Adrenal gland (tissue), 12 donors: ENCODE data around the gene RAD51B. TPM values are rescaled to one million over a fixed set of nuclear protein-coding genes. Genes with fewer than 3 reads are reported as not detected.

ENCODE experiments used
- DNase-seq, 7 donors: peaks; one replicate each; pipeline ENCODE4 v3.0.0-alpha.2; 2019 to 2020
- H3K27ac ChIP-seq, 5 donors: fragments of 200-600 bp; sonication (generic) in 4 of 5; 1 replicate in 3 of 5; 2 replicates in 2 of 5; pipeline versions ENCODE4 v1.5.1 to v1.8.0; 2016 to 2020; ENCODE audit warnings: mild to moderate bottlenecking in 1 of 5
- H3K27me3 ChIP-seq: fragments of 200-600 bp; 2 replicates; pipeline ENCODE4 v1.8.0; 2021
- H3K36me3 ChIP-seq, 2 donors: fragments of 200-600 bp; replicated peaks in 1 of 2; 1 replicate in 1 of 2; 2 replicates in 1 of 2; pipeline versions ENCODE4 v1.5.1 to v1.8.0; 2018 to 2022
- H3K4me1 ChIP-seq, 2 donors: fragments of 200-600 bp; replicated peaks in 1 of 2; 1 replicate in 1 of 2; 2 replicates in 1 of 2; pipeline versions ENCODE4 v1.5.1 to v1.8.0; 2018 to 2021
- H3K4me3 ChIP-seq, 4 donors: fragments of 200-600 bp; sonication (generic) in 3 of 4; one replicate each; pipeline ENCODE4 v1.5.1; 2016 to 2018
- H3K9me3 ChIP-seq, 3 donors: fragments of 200-600 bp; sonication (generic) in 1 of 3; replicated peaks in 1 of 3; 1 replicate in 2 of 3; 2 replicates in 1 of 3; pipeline versions ENCODE4 v1.5.1 to v1.8.0; 2016 to 2021
- POLR2A ChIP-seq, 2 donors: fragments of 450-650 bp; IDR thresholded peaks; one replicate each; pipeline ENCODE4 v1.6.1; 2017; ENCODE audit warnings: antibody characterized with exemption in 2 of 2, mild to moderate bottlenecking in 2 of 2, moderate library complexity in 1 of 2
- WGBS, 4 donors: extraction: QIAGEN DNeasy Blood & Tissue Kit in 2 of 4; methylation state at CpG; one replicate each; pipeline versions ENCODE4 v1.1.5 to v1.1.7; 2013 to 2017; 5-methylcytosine and 5-hydroxymethylcytosine counted together
- intact Hi-C, 2 donors: fragments of 100-400 bp; cut with DNase I; formaldehyde crosslinking; loops; one replicate each; pipeline versions ENCODE4 v1.14.1 to v1.15.0; 2022 to 2023
- polyA plus RNA-seq, 3 donors: library from polyadenylated mRNA; stranded (reverse); fragments of 200-250 nt in 2 of 3; fragments of 350-450 nt in 1 of 3; fragmentation: Illumina TruSeq in 1 of 3; extraction: RNeasy Lipid Tissue Mini Kit (QIAGEN cat#74804) in 1 of 3; gene quantifications; one replicate each; pipeline ENCODE4 v1.2.3, GENCODE V29; 2013 to 2014
- total RNA-seq, 9 donors: library from RNA; depleted of rRNA in 4 of 9; stranded (reverse); fragments of >200 nt in 4 of 9; fragments of 120-200 nt in 1 of 9; fragmentation: NEBNext Ultra II Directional in 1 of 9; extraction: Animal tissue kit (Norgen Biotek cat#: 25700) in 1 of 9; gene quantifications; one replicate each; pipeline versions ENCODE4 v1.1.0 to v1.2.4, GENCODE V29; 2013 to 2023
- TF ChIP-seq, protein P1 (sequence below), 6 experiments: fragments of 450-650 bp in 4 of 6; fragments of 200-600 bp in 2 of 6; sonication (generic) in 1 of 6; IDR thresholded peaks; 1 replicate in 5 of 6; 2 replicates in 1 of 6; pipeline versions ENCODE4 v1.5.1 to v1.8.0; 2016 to 2021; ENCODE audit warnings: antibody characterized with exemption in 6 of 6, mild to moderate bottlenecking in 2 of 6, moderate library complexity in 1 of 6
- donor health status: healthy with polysubstance abuse.
- donor health status: Bipolar disorder and iron deficiency.
- donor health status: DM: yes; HTN: yes; CAD: no.
- donor health status: DM: no; HTN: no; CAD: no.
- donor health status: DM: no; HTN: no; CAD: no.
- donor health status: DM: yes; HTN: yes; CAD: no.

Gene RAD51B
- total and polyA plus RNA-seq, 12 donors, result 2.3 to 24.6 (median 12.4) TPM

- no peak overlapping the region for H3K4me3 ChIP-seq
- H3K4me1 ChIP-seq, result peaks cover 8 to 22% of the 10 kb centered on the region in 2 donors
- no peak for DNase-seq
- intact Hi-C loops, result no loop called here
- no peak overlapping the region for H3K27ac ChIP-seq
- H3K9me3 ChIP-seq, result no peaks in the 10 kb centered on the region
- no peaks in the 10 kb centered on the region for H3K27me3 ChIP-seq
- WGBS, 4 donors, result 63 to 90% (median 75%) methylated on average over 1 of the region's 1 CpG
- TF ChIP-seq POLR2A (IDR thresholded peaks at IDR 0.05), result no peak
- TF ChIP-seq, protein P1, sequence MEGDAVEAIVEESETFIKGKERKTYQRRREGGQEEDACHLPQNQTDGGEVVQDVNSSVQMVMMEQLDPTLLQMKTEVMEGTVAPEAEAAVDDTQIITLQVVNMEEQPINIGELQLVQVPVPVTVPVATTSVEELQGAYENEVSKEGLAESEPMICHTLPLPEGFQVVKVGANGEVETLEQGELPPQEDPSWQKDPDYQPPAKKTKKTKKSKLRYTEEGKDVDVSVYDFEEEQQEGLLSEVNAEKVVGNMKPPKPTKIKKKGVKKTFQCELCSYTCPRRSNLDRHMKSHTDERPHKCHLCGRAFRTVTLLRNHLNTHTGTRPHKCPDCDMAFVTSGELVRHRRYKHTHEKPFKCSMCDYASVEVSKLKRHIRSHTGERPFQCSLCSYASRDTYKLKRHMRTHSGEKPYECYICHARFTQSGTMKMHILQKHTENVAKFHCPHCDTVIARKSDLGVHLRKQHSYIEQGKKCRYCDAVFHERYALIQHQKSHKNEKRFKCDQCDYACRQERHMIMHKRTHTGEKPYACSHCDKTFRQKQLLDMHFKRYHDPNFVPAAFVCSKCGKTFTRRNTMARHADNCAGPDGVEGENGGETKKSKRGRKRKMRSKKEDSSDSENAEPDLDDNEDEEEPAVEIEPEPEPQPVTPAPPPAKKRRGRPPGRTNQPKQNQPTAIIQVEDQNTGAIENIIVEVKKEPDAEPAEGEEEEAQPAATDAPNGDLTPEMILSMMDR (IDR thresholded peaks at IDR 0.05), result no peak
- H3K36me3 ChIP-seq, result no peaks in the 10 kb centered on the region
These were observed 855.6 kb downstream of the RAD51B start for GRCh38 chr14:68675233-68675577.

GRCh38 chr14:68676511-68676943 is 856.9 kb downstream of the RAD51B start:
- Histone ChIP-seq H3K4me3 (no peak overlapping the region), H3K36me3 (no peaks in the 10 kb centered on the region), H3K9me3 (no peaks in the 10 kb centered on the region), H3K27ac (no peak overlapping the region), H3K4me1 (peaks cover 8 to 28% of the 10 kb centered on the region in 2 donors), H3K27me3 (no peaks in the 10 kb centered on the region)
- WGBS, 4 donors, result 86 to 97% (median 92%) methylated on average over 7 to 11 of the region's 11 CpGs
- DNase-seq, result no peak
- intact Hi-C loops, result no loop called here
- TF ChIP-seq POLR2A (IDR thresholded peaks at IDR 0.05), result no peak

DNA sequence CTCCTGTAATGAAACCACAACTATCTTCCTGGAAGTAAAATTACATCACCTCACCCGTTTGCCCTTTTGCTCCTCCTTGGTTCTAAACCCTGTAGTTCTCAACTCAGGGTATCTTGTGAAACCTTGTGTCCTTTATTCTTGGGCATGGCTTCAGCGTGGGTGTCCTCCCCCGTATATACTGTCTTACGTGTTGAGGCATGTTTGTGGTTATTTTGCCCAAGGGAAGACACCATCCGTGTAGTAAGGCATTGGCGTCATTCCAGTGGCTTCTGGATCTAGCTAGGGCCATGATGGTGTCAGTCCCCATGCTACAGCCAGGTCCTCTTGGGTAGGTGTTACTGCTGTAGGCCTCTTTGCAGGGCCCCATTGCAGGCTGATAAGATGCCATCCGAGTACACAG is 857.9 kb downstream of the RAD51B start:
- no peak for DNase-seq
- 80 to 90% (median 85%) methylated on average over 7 of the region's 7 CpGs for WGBS, 4 donors
- TF ChIP-seq, protein P1 (IDR thresholded peaks at IDR 0.05), result no peak
- no peak for TF ChIP-seq POLR2A (IDR thresholded peaks at IDR 0.05)

DNA sequence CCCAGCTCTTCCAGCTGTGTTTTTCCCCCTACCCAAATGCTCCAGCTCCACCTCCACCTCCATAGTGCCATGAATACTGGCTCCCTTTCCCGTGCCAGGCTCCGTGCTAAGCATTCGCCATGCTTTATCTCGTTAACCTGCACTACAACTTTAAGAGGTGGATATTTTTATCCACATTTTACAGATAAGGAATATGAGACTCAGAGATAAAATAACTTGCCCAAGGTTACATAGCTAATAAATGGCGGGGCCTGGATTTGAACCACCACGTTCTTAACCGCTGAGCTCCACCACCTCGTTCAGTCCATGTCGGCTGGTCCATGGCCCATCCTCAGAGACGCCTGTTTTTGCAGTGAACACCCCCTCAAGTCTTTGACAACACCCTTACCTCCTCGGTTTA is 858.3 kb downstream of the RAD51B start:
- 51 to 66% (median 57%) methylated on average over 11 of the region's 11 CpGs for whole genome bisulfite sequencing, 4 donors
- no peak for DNase-seq
- intact Hi-C loops, result no loop called here
- Histone ChIP-seq H3K9me3 (no peaks in the 10 kb centered on the region), H3K4me1 (peaks cover 18 to 42% of the 10 kb centered on the region in 2 donors), H3K36me3 (no peaks in the 10 kb centered on the region), H3K27me3 (no peaks in the 10 kb centered on the region), H3K27ac (no peak overlapping the region), H3K4me3 (no peak overlapping the region)
- no peak for TF ChIP-seq POLR2A (IDR thresholded peaks at IDR 0.05)
- TF ChIP-seq, protein P1 (IDR thresholded peaks at IDR 0.05), result no peak

More for the DNA sequence above, 857.9 kb downstream of the RAD51B start:
- Histone ChIP-seq H3K27me3 (no peaks in the 10 kb centered on the region), H3K27ac (no peak overlapping the region), H3K4me1 (peaks cover 17 to 37% of the 10 kb centered on the region in 2 donors), H3K9me3 (no peaks in the 10 kb centered on the region), H3K4me3 (no peak overlapping the region), H3K36me3 (no peaks in the 10 kb centered on the region)
- intact Hi-C loops, result no loop called here

- no peaks in the 10 kb centered on the region for H3K9me3 ChIP-seq
- no peaks in the 10 kb centered on the region for H3K36me3 ChIP-seq
- DNase-seq, result no peak
- TF ChIP-seq, protein P1 (IDR thresholded peaks at IDR 0.05), result no peak
- no peak for TF ChIP-seq POLR2A (IDR thresholded peaks at IDR 0.05)
- 77 to 91% (median 81%) methylated on average over 1 of the region's 1 CpG; no CpG with 5 or more reads in 1 of the 4 donors for WGBS, 4 donors
- intact Hi-C loops, result no loop called here
- peaks cover 24 to 47% of the 10 kb centered on the region in 2 donors for H3K4me1 ChIP-seq
- H3K27ac ChIP-seq, result no peak overlapping the region
- H3K4me3 ChIP-seq, result no peak overlapping the region
- no peaks in the 10 kb centered on the region for H3K27me3 ChIP-seq
These were observed 858.9 kb downstream of the RAD51B start for GRCh38 chr14:68678471-68678870.
